HG03039 (cell line): ENCODE results near the gene SP2.

Source experiments
- ATAC-seq: cut with Tn5 transposase; IDR thresholded peaks from one replicate; pipeline ENCODE4 v1.9.1; 2021; ENCODE audit warnings: mild to moderate bottlenecking, moderate library complexity; ENCODE audit not compliant: unreplicated experiment

SP2 gene

GRCh38 chr17:47869114-47869513 lies 26.9 kb upstream of the SP2 start:
- no peak for ATAC-seq

GRCh38 chr17:47870056-47870455 lies 26.0 kb upstream of the SP2 start:
- ATAC-seq: no peak

GRCh38 chr17:47871048-47871447 lies 25.0 kb upstream of the SP2 start:
- no peak for ATAC-seq

GRCh38 chr17:47872019-47872650 lies 23.9 kb upstream of the SP2 start:
- no peak for ATAC-seq

- no peak for ATAC-seq
Observed at GRCh38 chr17:47872651-47873161, 23.3 kb upstream of the SP2 start.

GRCh38 chr17:47873200-47874090 lies 22.6 kb upstream of the SP2 start:
- ATAC-seq: no peak

GRCh38 chr17:47875011-47875985 lies 20.7 kb upstream of the SP2 start:
- ATAC-seq: no peak

GRCh38 chr17:47877368-47878034 lies 18.5 kb upstream of the SP2 start:
- ATAC-seq: no peak

GRCh38 chr17:47878203-47879027 lies 17.6 kb upstream of the SP2 start:
- ATAC-seq: no peak

- ATAC-seq: no peak
Observed at GRCh38 chr17:47879028-47879585, 16.9 kb upstream of the SP2 start.

GRCh38 chr17:47879776-47880454 lies 16.1 kb upstream of the SP2 start:
- ATAC-seq: no peak

GRCh38 chr17:47882247-47882646 lies 13.8 kb upstream of the SP2 start:
- no peak for ATAC-seq

- no peak for ATAC-seq
Observed at GRCh38 chr17:47882695-47883588, 13.1 kb upstream of the SP2 start.

GRCh38 chr17:47883589-47884426 lies 12.2 kb upstream of the SP2 start:
- no peak for ATAC-seq

- ATAC-seq: no peak
Observed at GRCh38 chr17:47884427-47884740, 11.7 kb upstream of the SP2 start.

GRCh38 chr17:47884905-47885730 lies 10.9 kb upstream of the SP2 start:
- no peak for ATAC-seq
